ENCODE measurements around the gene TPRN. TPM values are rescaled to one million over a fixed set of nuclear protein-coding genes. Genes with fewer than 3 reads are reported as not detected.

Gene TPRN
- total RNA-seq, 1 donor from 2014 or later: 18.0 TPM

GRCh38 chr9:137202966-137203365 lies 2.4 kb upstream of the TPRN start:
- H3K27ac ChIP-seq (replicated peaks): no peak overlapping the region
- H3K36me3 ChIP-seq: no peaks in the 10 kb centered on the region
- H3K9me3 ChIP-seq (replicated peaks): no peaks in the 10 kb centered on the region
- H3K4me3 ChIP-seq: peak overlapping the region; percentile 91
- peaks cover 80% of the 10 kb centered on the region for H3K4me1 ChIP-seq
- DNase-seq: no peak
- TF ChIP-seq, protein P1, sequence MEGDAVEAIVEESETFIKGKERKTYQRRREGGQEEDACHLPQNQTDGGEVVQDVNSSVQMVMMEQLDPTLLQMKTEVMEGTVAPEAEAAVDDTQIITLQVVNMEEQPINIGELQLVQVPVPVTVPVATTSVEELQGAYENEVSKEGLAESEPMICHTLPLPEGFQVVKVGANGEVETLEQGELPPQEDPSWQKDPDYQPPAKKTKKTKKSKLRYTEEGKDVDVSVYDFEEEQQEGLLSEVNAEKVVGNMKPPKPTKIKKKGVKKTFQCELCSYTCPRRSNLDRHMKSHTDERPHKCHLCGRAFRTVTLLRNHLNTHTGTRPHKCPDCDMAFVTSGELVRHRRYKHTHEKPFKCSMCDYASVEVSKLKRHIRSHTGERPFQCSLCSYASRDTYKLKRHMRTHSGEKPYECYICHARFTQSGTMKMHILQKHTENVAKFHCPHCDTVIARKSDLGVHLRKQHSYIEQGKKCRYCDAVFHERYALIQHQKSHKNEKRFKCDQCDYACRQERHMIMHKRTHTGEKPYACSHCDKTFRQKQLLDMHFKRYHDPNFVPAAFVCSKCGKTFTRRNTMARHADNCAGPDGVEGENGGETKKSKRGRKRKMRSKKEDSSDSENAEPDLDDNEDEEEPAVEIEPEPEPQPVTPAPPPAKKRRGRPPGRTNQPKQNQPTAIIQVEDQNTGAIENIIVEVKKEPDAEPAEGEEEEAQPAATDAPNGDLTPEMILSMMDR (IDR thresholded peaks at IDR 0.05; ENCODE audit: borderline replicate concordance): no peak
- H3K27me3 ChIP-seq (ENCODE audit: low read depth): no peaks in the 10 kb centered on the region
- intact Hi-C loops (cut with micrococcal nuclease): no loop called here

GRCh38 chr9:137201205-137201868 lies 796 bp upstream of the TPRN start:
- peak overlapping the region; percentile 83 for H3K4me3 ChIP-seq
- no peaks in the 10 kb centered on the region for H3K27me3 ChIP-seq (ENCODE audit: low read depth)
- H3K9me3 ChIP-seq (replicated peaks): no peaks in the 10 kb centered on the region
- H3K27ac ChIP-seq (replicated peaks): peak overlapping the region; percentile 98
- DNase-seq: no peak
- H3K36me3 ChIP-seq: no peaks in the 10 kb centered on the region
- intact Hi-C loops (cut with micrococcal nuclease): no loop called here
- TF ChIP-seq, protein P1 (IDR thresholded peaks at IDR 0.05; ENCODE audit: borderline replicate concordance): no peak
- peaks cover 89% of the 10 kb centered on the region for H3K4me1 ChIP-seq

- Histone ChIP-seq H3K9me3 (replicated peaks) (no peaks in the 10 kb centered on the region), H3K36me3 (no peaks in the 10 kb centered on the region), H3K27ac (replicated peaks) (peak overlapping the region; percentile 92), H3K4me1 (peaks cover 91% of the 10 kb centered on the region), H3K4me3 (peak overlapping the region; percentile 83), H3K27me3 (ENCODE audit: low read depth) (no peaks in the 10 kb centered on the region)
- intact Hi-C loops (cut with micrococcal nuclease): no loop called here
- no peak for DNase-seq
- TF ChIP-seq, protein P1 (IDR thresholded peaks at IDR 0.05; ENCODE audit: borderline replicate concordance): no peak
Measured at GRCh38 chr9:137199411-137200121, 975 bp downstream of the TPRN start.

GRCh38 chr9:137198902-137199283 lies 1.6 kb downstream of the TPRN start:
- no peak for DNase-seq
- H3K27me3 ChIP-seq (ENCODE audit: low read depth): no peaks in the 10 kb centered on the region
- peak overlapping the region; percentile 83 for H3K4me3 ChIP-seq
- H3K4me1 ChIP-seq: peaks cover 91% of the 10 kb centered on the region
- no peaks in the 10 kb centered on the region for H3K36me3 ChIP-seq
- intact Hi-C loops (cut with micrococcal nuclease): no loop called here
- TF ChIP-seq, protein P1 (IDR thresholded peaks at IDR 0.05; ENCODE audit: borderline replicate concordance): no peak
- H3K9me3 ChIP-seq (replicated peaks): no peaks in the 10 kb centered on the region
- peak overlapping the region; percentile 92 for H3K27ac ChIP-seq (replicated peaks)

DNA sequence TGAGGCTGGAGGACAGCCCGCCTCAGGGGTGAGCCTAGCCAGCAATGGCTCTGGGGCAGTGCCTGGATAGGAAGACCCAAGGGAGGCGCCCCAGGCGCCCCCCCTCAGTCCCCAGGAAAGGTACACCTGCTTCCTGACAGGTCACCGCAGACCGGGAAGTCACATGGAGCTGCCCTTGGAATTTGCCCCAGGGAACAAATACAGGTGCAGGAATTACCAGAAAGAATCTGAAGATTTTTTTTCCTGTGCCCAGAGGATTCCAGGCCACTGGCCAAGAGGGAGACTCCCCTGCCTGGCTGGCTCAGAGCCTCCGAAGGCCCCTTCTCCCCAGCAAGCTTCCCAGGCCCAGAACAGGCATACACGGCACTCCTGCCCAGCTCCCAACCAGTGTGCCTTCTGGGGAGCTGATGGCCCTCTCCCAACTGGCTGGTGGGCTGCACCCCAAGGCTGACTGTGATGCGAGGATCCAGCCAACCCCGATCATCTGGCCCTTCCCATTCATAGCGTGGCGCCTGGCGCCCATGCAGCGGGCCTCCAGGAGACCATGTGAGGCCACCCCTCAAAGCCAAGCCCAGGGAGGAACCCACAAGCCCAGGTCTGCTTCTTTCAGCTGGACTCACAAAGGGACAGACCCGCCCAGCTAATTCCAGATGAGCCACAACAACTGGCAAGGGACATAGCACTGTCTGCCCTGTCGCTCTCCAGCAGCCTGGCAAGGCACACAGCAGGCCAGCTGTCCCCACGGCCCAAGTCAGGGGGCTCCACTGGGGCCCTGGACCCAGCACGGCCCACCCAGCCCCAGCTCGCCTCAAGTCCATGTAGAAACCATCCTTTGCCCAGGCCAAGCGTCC lies 2.3 kb downstream of the TPRN start:
- Histone ChIP-seq H3K27me3 (ENCODE audit: low read depth) (no peaks in the 10 kb centered on the region), H3K27ac (replicated peaks) (peak overlapping the region; percentile 92), H3K4me1 (peaks cover 91% of the 10 kb centered on the region), H3K9me3 (replicated peaks) (no peaks in the 10 kb centered on the region), H3K36me3 (no peaks in the 10 kb centered on the region), H3K4me3 (peak overlapping the region; percentile 83)
- DNase-seq: no peak
- intact Hi-C loops (cut with micrococcal nuclease): no loop called here
- TF ChIP-seq, protein P1 (IDR thresholded peaks at IDR 0.05; ENCODE audit: borderline replicate concordance): no peak
